NCI-H1436 (cell line): ENCODE results near the gene DNAJB13.

Experiments
- DNase-seq: peaks from one replicate; lab custom pipeline; 2025; lab: John Stamatoyannopoulos, UW

DNAJB13 gene

DNA sequence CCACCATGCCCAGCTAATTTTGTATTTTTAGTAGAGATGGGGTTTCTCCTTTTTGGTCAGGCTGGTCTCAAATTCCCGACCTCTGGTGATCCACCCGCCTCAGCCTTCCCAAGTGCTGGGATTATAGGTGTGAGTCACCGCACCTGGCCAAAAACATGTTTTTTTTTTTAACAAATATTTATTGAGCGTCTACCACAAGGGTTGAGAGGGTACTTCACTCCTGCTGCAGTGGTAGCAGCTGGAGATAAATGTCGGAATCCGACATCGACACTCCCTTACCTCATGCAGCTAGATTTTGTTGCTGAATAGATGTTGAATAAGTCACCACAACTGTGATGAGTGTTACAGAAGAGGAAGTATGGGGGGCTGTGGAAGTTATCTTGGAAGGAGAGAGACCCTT, 971 bp downstream of the DNAJB13 start:
- no peak for DNase-seq

- DNase-seq = no peak
Observed at GRCh38 chr11:73956876-73957653, 6.2 kb downstream of the DNAJB13 start.

- no peak for DNase-seq
Observed at GRCh38 chr11:73957654-73958361, 7.0 kb downstream of the DNAJB13 start.

DNA sequence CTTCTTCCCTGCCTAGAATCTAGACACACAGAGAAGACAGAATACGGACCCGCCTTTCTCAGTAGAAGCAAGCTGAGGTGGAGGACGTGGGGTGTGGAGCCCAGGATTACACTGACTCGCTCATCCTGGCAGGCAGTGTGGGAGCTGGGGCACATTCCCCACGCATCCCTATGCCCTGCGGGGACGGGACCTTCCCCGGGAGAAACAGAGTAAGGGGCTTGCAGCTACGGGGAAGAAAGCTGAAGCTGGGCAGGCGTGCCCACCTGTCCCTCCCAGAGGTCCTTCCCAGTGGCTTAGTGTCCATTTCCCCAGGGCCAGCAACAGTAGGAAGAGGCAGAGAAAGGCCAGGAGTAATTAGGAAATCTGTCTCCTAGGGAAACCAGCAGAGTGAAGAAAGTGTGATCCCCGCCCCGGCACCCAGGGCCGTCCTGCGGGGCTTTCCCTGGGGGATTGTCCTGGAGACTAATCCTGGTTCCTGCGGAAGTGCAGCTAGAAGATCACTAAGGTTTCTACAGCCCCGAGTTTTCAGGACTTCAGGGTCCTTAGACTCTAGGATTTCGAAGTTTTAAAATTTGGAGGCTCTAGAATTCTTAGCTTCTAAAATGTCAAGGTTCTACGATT, 7.8 kb downstream of the DNAJB13 start:
- no peak for DNase-seq

DNA sequence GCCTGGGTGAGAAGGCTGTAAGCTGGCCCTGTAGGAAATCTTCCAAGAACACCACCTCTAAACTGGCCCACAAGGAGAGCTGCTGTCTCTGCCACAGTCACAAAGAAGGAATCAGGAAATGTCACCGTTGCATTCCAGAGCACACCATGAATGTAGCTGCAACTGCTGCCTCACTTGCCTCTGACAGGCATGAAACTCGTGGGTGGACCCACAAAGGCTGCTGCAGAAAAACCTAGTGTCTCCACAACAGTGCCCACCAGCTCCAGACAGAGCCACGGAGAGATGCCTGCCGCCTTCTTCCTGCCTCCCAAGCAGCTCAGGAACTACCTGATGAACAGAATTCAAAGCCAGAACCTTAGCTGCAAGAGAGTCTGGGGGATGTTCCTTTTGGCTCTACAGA, 10.5 kb downstream of the DNAJB13 start:
- DNase-seq = no peak

- no peak for DNase-seq
Observed at GRCh38 chr11:73962101-73962705, 11.4 kb downstream of the DNAJB13 start.

- no peak for DNase-seq
Observed at GRCh38 chr11:73963861-73964260, 13.0 kb downstream of the DNAJB13 start.

DNA sequence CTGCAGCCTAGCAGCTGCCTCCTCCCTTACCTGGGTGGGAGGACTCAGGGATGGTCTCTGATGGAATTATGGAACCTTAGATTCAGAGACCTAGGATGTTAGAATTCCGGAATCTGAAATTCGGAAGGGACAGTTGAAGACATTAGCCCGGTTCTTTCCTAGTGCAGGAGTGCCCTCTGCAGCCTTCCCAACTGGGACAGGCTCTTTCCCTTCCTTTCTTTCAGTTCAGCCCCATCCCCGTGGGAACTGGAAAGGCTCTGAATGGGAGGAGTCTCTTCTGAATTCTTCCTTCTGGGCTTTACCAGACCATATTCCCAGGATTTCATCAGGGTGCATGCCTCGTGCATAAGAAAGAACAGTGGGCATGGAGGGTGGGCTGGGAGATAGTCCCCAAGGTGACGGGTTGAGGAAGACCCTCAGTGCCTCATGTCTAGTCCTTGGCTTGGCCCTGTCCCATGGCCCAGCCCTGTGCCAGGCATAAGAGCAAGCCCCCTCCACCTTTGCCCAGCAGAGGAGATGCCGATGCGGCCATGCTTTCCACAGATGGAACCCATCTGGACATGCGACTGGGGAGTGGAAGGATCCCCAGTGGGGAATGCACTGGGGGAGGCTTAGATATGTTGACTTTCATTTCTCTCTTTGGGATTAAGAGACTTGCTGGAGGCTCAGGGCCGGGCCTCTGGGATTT, 14.4 kb downstream of the DNAJB13 start:
- no peak for DNase-seq

DNA sequence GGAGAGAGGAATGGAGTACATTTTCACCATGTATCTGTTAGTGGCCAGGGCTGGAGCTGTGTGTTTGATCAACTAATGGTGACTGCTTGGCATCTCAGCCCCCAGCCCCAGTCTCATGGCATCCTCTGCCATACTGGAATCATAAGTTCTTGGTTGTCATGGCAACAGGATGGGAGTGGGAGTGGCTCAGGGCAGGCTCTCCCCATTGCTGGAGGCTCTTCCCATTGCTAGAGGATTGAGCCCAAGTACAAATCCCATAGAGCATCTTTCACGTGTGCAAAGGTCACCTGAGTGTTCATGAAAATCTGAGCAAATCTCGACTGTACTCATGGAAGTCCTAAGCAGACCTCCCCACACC, 14.9 kb downstream of the DNAJB13 start:
- DNase-seq = no peak

DNA sequence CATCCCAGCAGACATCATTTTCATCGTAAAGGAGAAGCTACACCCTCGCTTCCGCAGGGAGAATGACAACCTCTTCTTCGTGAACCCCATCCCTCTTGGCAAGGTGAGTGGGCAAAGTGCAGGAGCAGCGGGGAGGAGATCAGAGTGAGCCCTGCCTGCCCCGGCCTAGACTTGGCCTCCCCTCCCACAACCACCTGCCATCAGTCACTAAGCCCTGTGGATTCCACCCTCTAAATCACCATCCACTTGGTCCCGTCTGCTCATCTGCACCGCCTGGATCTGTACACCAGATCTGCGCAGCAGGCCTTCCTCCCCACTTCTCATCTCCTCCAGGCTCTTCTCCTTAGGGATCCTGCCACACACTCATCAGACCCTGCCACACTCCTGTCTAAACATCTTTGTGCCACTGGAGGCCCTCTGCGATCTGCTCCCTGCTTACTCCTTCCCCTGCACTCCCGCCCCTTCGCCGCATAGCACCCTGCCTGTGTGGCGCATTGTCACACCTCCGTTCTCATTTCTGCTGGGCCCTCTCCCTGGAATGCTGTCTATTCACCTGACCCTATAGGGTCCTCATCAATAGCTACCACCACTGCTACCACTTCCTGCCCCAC, 17.6 kb downstream of the DNAJB13 start:
- DNase-seq = no peak

DNA sequence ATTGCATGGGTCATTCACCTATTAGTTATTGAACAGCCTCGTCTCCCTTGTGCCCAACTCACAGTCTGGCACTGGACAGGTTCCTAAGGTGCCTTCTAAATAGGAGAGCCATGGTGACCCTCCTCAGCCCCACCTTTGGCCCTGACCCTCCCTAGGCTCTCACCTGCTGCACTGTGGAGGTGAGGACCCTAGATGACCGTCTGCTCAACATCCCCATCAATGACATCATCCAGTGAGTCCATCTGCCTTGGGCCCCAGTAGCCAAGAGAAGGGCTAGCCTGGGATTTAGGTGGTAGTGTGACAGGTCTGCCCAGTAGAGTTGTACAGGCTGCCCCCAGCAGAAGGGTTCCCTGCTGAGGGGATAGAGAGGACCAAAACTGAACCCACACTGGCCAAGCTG, 18.3 kb downstream of the DNAJB13 start:
- no peak for DNase-seq

- no peak for DNase-seq
Observed at GRCh38 chr11:73969991-73970800, 19.4 kb downstream of the DNAJB13 start.

GRCh38 chr11:73971175-73971719, 20.4 kb downstream of the DNAJB13 start:
- no peak for DNase-seq

DNA sequence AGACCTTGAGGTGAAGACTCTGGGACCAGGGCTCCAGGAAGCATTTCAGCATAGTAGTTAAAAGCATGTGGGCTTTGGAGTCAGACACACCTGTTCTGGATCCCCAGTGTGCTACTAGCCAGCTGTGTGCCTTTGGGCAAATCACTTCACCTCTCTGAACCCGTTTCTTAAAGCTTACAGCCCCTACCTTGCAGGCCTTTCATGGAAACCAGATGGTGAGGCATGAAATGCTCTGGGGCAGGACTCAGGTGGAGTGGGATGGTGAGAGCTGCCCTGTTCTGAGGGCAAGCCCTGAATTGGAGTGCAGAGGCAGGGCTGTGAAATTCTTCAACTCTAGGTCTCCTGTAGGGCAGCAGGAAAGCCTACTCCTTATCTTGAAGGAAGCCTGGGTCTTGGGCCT, 21.4 kb downstream of the DNAJB13 start:
- DNase-seq = no peak

DNA sequence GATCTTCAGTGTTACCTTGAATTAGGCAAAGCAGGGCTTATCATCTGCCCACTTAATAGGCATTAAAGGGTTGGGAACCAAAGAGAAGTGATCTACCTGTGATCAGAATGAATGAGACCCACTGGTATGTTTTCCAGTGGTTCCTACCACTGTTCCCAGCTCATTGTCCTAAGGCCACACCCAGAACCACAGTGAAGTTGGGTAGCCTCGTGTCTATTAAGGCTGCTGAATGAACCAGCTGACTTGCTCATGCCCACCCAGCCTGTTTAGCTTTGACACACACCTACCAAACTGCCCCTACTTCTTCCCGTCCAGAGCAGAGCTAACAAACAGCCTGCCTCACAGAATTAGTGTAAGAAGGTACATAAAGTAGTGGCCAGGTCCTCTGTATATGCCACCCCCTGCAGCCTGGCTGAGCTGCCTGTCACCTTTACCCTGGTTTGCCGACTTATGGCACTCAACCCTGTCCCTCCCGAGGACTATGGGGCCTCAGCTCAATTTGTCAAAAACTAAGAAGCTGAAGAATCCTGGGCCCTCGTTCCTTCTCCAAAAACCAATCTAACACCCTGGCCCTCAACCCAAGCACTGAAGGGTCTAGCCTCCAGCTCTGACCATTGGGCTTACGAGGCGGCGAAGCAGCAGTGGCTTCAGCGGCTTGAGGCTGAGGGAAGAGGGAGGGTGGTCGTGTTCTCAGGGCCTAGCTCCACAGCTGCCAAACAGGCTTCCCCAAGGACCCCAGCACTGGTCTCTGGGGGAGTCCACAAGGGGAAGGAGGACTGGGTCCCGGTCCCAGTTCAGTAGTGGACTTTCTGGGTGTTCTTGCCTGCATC, 22.0 kb downstream of the DNAJB13 start:
- DNase-seq = no peak

GRCh38 chr11:73974604-73975478, 24.0 kb downstream of the DNAJB13 start:
- no peak for DNase-seq

- DNase-seq = no peak
Observed at GRCh38 chr11:73975479-73975757, 24.6 kb downstream of the DNAJB13 start.

GRCh38 chr11:73976451-73977151, 25.8 kb downstream of the DNAJB13 start:
- no peak for DNase-seq
